HG02885 (cell line): ENCODE measurements around the gene TM9SF1.

Experiments used
- ATAC-seq: cut with Tn5 transposase; IDR thresholded peaks from one replicate; pipeline ENCODE4 v1.9.1; 2021; ENCODE audit warnings: mild to moderate bottlenecking; ENCODE audit not compliant: unreplicated experiment, poor library complexity

TM9SF1 gene, protein sequence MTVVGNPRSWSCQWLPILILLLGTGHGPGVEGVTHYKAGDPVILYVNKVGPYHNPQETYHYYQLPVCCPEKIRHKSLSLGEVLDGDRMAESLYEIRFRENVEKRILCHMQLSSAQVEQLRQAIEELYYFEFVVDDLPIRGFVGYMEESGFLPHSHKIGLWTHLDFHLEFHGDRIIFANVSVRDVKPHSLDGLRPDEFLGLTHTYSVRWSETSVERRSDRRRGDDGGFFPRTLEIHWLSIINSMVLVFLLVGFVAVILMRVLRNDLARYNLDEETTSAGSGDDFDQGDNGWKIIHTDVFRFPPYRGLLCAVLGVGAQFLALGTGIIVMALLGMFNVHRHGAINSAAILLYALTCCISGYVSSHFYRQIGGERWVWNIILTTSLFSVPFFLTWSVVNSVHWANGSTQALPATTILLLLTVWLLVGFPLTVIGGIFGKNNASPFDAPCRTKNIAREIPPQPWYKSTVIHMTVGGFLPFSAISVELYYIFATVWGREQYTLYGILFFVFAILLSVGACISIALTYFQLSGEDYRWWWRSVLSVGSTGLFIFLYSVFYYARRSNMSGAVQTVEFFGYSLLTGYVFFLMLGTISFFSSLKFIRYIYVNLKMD

DNA sequence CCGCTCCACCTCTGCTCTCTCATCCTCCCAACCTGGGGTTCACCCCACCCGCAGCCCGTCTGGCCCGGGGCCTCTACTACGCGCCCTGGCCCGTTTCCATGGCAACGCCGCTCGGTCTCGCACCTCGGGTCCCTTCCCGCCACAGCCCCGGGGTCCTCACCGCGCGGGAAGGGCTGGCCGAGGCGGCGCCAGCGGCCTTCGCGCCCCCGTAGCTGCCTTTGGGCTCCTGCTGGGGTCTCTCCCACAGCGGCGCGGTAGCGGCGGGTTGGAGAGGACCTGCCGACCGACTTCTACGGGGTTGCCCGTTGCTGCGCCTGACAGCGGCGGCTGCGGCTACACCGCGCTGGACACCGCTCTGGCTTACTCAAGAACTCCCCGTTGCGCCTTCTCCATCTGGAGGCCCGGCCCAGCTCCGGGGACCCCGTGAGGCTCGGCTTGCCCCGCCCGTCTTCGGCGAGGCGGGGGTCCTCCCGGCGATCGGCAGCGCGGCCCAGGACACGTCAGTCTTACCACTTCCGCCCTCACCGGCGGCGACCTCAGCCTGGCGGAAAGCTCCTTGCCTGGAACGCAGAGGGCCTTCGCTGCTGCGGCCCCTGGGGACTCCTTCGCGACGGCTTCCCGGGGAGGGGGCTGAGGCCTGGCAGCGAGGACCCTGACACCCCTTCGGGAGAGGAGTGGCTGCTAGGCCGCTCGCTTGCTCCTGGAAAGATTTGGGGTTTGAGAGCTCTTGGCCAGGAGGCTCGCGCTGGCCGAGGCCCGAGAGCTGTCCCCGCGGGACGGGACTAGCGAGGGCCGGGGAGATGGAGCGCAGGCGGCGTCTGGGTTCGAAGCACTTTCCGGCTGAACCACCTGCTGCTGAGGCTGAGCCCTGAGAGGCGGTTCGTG, at the start of gene TM9SF1:
Gene TM9SF1 (minus strand): TSS at position 256 of the 885 bp plus-strand sequence. CDS start 422 bp downstream, outside the sequence.
- ATAC-seq, result peak; percentile 87

DNA sequence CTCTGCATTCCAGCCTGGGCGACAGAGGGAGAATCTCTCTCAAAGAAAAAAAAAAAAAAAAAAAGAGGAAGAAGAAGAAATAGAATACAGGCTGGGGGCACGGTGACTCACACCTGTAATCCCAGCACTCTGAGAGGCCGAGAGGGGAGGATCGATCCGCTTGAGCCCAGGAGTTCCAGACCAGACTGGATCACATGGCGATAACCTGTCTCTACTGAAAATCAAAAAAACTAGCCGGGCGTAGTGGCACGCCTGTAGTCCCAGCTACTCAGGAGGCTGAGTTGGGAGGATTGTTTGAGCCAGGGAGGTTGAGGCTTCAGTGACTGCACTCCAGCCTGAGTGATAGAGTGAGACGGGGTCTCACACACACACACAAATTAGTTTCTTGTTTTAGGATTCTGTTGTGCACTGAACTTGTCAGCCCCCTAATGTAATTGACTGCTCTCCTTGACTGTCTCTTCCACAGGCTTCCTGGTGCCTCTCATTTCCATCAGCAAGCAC, 48.1 kb upstream of the TM9SF1 start:
- ATAC-seq, result no peak

DNA sequence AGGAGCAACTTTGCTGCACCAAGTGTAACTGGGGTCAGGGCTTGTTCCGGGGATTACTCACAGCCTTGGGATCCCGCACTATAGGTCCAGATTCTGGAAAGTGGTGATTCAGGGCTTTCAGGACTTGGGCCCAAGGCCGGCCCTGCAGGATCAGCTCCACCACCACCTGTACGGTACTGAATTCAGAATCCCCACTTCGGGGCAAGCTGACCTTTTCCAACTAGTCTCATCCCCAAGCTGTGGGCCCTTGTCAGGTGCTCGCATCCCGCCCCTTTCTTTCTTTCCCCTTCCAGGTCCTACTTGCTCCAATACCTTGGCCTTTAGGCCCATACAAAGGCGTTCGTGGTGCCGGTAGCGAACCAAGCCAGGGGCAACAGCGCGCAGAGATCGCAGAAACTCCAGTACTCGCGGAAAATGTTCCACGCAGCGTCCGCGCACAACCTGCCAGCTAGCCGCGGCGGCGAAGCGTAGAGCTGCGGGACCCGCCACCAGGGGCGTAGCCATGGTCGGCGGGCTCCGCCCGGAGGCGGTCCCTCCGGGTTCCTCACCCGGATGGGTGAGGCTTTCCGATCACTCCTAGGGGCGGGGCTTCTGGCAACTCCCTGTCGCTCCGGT, 46.7 kb upstream of the TM9SF1 start:
- ATAC-seq, result peak; percentile 82

DNA sequence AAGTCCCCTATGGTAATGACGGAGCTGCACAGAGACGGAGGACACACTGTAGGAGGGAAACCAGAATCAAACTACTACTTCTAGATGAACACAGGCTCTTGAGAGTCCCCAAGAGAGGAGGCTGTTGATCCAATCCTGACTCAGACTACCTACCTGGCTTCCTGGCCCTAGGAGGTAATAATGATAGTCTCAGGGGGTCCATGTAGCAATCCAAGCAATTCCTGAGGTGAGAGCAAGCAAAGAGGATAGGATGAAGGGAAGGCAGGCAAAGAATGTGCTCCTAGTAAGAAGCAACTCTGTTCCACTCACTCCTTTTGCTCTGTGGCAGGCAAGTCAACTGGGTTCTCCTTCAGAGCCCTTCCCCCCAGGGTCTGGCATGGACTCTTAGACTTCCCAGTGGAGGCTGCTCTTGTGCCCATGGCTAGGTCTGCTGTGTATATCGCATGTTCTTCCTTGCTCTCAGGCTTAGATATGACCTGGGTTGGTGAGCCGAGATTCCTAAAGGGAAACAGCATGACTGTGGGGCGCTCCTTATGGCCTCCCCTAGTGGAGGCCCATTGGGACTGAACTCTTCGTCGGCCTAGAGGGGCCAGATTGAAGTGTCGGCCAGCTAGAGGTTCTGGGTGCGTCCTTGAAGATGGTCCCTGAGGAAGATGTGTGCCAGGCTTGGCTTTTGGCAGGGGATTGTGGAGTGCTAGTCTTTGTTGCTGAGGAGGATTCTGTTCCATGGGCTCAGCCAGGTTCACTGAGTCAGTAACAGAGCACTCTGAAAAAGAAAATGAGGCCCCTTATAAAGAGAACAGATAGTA, 45.1 kb upstream of the TM9SF1 start:
- no peak for ATAC-seq

DNA sequence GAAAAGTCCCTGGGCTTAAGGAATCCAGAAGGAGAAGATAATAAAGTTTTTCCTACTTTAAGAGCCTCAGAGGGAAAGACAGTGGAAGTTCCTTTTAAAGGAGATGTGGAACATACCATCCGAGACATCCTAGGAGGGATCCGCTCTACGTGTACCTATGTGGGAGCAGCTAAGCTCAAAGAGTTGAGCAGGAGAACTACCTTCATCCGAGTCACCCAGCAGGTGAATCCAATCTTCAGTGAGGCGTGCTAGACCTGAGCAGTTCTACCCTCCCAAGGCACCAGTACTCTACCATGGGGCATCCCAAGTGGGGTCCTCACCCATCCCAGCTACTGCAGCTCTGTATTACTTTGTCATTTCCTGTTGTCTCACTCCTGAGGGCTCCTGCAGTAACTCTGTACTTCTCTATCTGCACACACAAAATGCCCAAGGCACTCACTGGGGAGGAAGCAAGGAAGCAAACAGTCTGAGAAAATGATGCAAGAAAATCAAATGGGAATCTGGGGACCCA, 43.3 kb upstream of the TM9SF1 start:
- ATAC-seq, result no peak

DNA sequence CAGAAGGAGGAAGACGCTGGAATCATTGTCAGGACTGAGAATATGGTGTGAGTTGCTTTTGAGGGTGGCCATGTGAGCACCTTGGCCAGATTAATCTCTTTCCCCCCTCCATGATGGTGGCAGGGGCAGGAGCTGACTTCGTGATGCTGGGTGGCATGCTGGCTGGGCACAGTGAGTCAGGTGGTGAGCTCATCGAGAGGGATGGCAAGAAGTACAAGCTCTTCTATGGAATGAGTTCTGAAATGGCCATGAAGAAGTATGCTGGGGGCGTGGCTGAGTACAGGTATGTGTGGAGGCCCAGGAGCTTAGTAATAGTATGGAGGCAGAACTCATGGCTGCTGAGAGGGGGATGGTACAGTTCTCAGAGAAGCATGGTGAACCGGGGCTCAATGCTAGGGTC, 42.9 kb upstream of the TM9SF1 start:
- ATAC-seq, result no peak

DNA sequence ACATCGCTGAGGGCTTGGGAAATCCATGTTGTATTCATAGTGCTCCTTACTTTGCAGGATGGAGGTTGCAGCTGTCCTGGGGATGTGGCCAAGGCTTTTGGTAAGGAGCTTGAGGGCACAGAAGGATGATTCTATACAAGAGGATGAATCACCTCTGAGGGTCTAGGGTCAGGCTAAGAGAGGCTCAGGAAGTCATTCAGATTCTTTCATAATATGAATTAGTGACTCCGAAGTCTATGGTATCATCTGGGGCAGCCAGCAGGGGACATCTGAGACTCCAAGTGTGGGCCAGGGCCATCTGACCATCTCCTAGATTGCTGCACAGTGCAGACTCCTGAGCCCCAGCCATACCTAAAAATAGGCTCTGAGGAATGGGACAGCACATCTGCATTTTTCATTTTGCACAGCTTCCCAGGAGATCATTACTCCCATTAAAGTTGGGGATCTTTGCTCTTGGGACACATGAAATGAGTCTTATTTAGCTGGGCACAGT, 42.3 kb upstream of the TM9SF1 start:
- ATAC-seq, result no peak

DNA sequence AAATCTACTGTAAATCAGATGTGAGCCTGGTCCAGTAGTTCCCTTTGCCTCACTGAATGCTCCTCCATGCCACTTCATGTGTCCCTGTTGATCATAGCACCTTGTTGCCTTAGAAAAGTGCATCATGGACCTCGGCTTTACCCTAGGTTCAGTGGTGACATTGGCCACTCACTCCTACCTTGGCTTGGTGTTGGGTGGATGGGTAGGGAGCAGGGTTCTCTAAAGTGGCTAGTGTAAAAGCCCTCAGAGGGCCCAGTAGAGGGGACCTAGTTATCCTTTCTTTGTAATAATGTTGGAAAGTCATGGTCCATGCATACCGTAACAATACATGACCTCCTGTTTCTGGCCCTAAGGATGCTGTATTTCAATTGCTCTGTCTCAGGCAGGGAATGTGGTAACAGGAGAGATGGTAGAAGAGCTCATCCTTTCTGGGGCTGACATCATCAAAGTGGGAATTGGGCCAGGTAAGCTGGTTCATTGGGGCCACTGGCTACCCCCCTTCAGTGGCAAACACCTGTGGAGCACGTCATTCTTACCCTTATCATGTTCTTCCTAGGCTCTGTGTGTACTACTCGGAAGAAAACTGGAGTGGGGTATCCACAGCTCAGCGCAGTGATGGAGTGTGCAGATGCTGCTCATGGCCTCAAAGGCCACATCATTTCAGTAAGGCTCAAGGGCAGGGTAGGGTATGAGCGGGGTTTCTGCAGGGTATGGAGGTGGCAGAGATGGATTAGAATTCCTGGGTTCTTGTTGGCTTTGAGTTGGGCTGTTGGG, 41.6 kb upstream of the TM9SF1 start:
- ATAC-seq, result no peak

DNA sequence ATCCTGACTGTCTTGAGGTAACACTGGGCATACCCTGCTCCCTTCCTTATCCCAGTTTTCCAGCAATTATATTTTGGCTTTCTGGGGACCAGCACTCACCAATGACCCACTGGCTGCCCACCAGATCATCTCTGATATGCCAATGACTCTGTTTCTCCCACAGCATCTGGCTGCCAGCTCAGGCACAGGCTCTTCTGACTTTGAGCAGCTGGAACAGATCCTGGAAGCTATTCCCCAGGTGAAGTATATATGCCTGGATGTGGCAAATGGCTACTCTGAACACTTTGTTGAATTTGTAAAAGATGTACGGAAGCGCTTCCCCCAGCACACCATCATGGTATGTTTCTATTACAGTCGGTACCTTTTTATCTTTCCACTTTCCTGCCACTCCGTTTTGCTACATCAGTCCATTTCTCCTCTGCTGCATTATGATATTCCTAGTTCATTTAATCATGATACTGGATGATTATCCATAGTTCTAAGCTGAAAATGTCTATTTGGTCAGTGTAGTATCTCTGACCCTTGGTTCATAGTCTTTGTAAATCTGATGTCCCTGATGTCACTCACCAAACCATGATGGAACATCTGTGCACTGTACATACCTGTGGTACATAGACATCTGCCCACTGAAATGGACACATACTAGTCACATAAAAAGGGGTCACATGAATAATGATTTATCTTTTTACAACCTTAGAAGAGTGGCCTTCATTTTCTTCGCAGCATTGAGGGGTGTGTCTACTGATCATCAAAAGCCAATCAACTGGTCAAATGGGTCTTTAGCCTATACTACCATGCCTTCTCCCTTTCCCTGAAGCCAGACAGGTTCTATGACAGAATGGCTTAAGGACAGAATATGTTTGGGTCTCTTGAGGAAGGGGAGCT, 40.8 kb upstream of the TM9SF1 start:
- no peak for ATAC-seq

DNA sequence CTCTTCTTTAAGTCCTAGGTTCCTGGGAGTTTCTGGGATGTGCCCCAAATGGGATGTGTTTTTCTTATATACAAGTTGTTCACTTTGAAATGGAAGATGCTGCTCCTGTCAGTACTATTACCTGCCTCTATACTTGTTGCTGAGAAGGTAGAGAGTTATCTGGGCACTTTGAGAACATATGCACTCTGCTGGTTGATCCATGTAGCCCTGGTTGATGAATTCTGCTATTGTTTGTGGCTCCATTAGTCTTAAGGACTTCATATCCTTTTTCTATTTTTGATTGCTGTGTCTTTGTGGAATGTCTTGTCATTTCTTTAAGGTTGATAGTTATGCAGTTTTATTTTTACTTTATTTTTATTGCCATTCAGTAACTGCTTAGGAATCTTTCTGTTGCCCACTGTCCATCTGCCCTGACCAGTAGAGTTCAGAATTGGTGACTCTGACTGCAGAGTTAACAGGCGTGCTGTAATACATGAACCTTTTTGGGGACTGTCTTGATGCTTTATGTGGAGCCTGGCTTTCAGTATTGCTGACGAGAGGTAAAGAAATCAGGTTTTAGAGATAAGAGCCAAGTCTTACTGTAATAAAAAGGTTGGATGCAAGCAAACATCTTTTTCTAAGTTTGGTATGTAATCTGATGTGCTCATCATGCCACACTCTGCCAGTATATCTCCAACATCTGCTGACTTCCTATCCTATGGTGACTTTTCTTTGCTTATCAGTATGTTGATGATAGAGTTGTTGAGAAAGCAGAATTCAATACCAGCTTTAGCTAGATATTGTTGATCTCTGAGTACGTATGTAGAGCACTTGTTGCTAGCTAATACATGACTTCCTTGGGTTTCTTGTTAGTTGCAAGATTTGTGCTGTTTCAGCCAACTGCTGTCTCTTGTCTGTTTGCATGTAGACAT, 39.1 kb upstream of the TM9SF1 start:
- ATAC-seq, result no peak

DNA sequence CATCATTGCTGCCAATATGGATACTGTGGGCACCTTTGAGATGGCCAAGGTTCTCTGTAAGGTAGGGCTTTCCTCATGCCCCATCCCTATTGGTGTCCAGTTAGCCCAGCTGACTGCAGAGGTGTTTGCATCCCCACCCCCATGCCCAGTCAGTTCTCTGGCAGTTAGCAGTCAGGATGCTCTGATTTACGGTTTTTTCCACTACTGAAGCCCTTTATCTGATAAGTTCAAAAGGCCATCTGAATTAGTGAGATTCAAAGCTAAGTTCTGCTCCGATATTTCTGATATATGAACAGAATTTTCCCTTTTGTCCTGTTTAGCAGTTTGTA, 38.3 kb upstream of the TM9SF1 start:
- no peak for ATAC-seq

DNA sequence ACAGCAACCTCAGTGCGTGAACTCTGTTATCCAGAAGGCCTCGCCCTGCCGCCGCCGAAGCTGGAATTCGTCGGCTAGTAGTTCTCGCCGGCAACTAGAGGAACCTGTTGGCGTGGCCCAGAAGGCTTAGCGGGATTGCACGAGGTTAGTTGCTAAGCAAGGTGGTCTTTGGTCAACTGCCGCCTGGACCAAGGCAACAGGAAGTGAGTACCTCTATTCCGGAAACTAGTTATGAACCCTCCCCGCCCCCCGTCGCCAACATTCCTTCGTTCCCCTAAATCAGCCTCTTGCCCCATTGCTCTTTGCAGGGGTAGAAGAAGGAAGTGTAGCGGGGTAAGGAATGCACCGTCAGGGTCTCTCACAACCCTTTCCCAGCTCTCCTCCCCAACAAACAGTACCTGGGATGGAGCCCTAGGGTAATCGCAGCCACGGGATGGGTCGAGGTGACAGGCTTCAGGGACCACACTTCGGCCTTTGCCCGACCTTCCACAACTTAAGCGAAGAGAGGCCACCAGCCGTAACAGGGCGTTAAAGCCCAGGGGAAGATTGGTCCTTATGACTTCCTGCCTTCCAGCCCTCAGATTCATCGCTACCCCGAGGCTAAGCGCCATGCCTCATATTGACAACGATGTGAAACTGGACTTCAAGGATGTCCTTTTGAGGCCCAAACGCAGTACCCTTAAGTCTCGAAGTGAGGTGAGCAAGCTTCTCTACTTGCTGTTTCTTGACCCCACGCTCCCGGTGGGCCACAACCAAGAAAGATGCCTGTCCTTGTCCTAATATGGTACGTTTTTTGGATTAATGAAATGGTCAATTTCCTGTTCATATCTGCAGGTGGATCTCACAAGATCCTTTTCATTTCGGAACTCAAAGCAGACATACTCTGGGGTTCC, 37.6 kb upstream of the TM9SF1 start, which contains the start of gene GMPR2:
Gene GMPR2 (plus strand): TSS at position 285 of the 893 bp plus-strand sequence. CDS start 325 bp downstream, at position 610.
- ATAC-seq, result peak; percentile 67

DNA sequence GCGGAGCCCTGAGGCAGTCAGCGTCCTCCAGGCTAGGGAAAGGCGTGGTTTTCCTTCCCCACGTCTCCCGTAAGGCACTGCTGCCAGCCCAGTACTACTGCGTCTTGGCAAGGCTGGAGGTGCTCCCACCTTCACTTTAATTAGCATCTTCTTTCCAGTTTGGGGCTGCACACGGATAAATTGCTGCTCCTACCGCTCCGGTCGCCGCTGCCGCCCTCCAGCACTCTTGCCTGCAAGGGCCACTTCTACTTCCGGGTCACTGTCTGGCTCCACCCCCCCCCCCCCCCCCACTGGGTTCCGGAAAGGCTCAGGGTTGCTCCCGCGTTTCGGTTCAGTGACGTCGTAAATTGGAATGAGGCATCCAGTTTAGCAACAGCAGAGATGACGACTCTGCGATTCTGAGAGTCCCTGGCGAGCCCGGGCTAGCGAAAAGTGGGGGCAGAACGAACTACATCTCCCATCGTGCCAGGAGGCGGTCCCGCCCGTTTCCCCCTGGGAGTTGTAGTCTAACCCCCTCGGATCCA, 36.9 kb upstream of the TM9SF1 start, which contains the start of gene NEDD8:
Gene NEDD8 (minus strand): TSS at position 247 of the 524 bp plus-strand sequence. CDS start 100 bp downstream, at position 147.
- peak; percentile 81 for ATAC-seq

DNA sequence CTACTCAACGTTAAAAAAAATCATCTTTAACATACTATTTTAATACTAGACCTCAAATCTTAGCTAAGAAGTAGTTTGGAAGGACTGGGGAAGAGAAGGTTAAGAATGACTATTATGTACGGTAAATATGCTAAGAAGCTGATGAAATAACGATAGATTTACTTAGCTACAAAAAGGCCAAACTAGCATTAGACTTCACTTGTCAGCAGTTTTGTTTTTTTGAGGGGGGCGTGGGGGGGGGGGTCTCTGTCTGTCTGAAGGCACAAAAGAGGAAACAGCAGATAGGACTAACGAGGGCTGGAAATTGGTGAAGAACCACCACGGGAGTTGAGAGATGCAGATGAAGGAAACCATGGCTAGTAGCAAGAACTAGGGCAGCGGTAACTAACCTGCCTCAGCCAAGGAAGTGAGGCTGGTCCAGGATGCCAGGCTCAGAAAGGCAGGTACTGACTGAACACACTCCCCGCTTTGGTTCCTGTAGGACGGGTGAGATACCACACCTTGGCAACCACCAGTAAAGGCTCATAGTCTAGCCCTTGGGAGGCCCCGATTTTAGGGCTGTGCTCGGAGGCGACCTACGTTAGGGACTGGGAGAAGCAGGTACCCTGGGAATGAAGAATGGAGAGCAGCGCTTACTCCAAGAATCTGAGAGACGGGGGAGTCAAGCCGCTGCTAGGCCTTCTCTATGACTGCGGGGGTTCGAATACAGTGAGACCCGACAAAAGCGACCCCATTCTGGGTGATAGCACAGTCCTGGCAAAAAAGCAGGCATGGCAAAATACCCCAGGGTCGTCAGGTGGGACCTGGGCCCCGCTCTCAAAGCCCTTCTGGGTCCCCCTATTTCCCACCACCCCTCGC, 36.3 kb upstream of the TM9SF1 start:
- ATAC-seq, result peak; percentile 10
